Astrocyte (in vitro differentiated cells and primary cell): ENCODE measurements around the gene CSNK1D. TPM values are rescaled to one million over a fixed set of nuclear protein-coding genes. Genes with fewer than 3 reads are reported as not detected.

Experiments used
- DNase-seq: peaks from one replicate; pipeline ENCODE4 v3.0.0-alpha.2; 2010; ENCODE audit warnings: low read depth
- FAIRE-seq: peaks from 2 replicates; lab custom pipeline; 2011; peaks lifted over from hg19 to GRCh38; lab: Jason Lieb, UNC
- H2AFZ ChIP-seq: 2 replicates; pipeline ENCODE4 v1.6.0; 2012; ENCODE audit warnings: low read depth, low read length, inconsistent platforms
- H3K27ac ChIP-seq: 2 replicates; pipeline ENCODE4 v1.5.1; 2011; ENCODE audit warnings: low read depth, low read length, inconsistent platforms
- H3K27me3 ChIP-seq: 2 replicates; pipeline ENCODE4 v1.6.0; 2011; ENCODE audit warnings: low read length, inconsistent platforms; ENCODE audit not compliant: insufficient read depth
- H3K36me3 ChIP-seq: 2 replicates; pipeline ENCODE4 v1.5.1; 2011; ENCODE audit warnings: low read length, inconsistent platforms; ENCODE audit not compliant: insufficient read depth
- H3K4me1 ChIP-seq: 2 replicates; pipeline ENCODE4 v1.5.1; 2011; ENCODE audit warnings: low read length, inconsistent platforms; ENCODE audit not compliant: insufficient read depth
- H3K4me2 ChIP-seq: 2 replicates; pipeline ENCODE4 v1.6.0; 2012; ENCODE audit warnings: low read length, inconsistent platforms
- H3K4me3 ChIP-seq: 2 replicates; pipeline ENCODE4 v1.5.1; 2011; ENCODE audit warnings: low read depth, mild to moderate bottlenecking, low read length, inconsistent platforms; ENCODE audit not compliant: insufficient read depth
- H3K79me2 ChIP-seq: 2 replicates; pipeline ENCODE4 v1.6.0; 2012; ENCODE audit warnings: mild to moderate bottlenecking, low read length, inconsistent platforms; ENCODE audit not compliant: insufficient read depth
- H3K9ac ChIP-seq: 2 replicates; pipeline ENCODE4 v1.6.0; 2012; ENCODE audit warnings: mild to moderate bottlenecking, low read length, inconsistent platforms
- H3K9me3 ChIP-seq: 2 replicates; pipeline ENCODE4 v1.5.1; 2012; ENCODE audit warnings: low read depth, mild to moderate bottlenecking, low read length, inconsistent platforms; ENCODE audit not compliant: insufficient read depth
- H4K20me1 ChIP-seq: 2 replicates; pipeline ENCODE4 v1.6.0; 2012; ENCODE audit warnings: low read length, inconsistent platforms; ENCODE audit not compliant: insufficient read depth
- H3K27ac Mint-ChIP-seq: one replicate; pipeline ENCODE4 v1.8.0; 2021; ENCODE audit warnings: mild to moderate bottlenecking, mixed read lengths; ENCODE audit not compliant: unreplicated experiment
- H3K27me3 Mint-ChIP-seq: one replicate; pipeline ENCODE4 v1.8.0; 2021; ENCODE audit warnings: low read depth, mixed read lengths; ENCODE audit not compliant: unreplicated experiment
- H3K36me3 Mint-ChIP-seq: one replicate; pipeline ENCODE4 v1.8.0; 2021; ENCODE audit warnings: low read depth, mixed read lengths; ENCODE audit not compliant: unreplicated experiment
- H3K4me1 Mint-ChIP-seq: one replicate; pipeline ENCODE4 v1.8.0; 2021; ENCODE audit warnings: low read depth, mixed read lengths; ENCODE audit not compliant: unreplicated experiment
- H3K4me3 Mint-ChIP-seq: one replicate; pipeline ENCODE4 v1.8.0; 2021; ENCODE audit warnings: mild to moderate bottlenecking, moderate library complexity, mixed read lengths; ENCODE audit not compliant: unreplicated experiment
- H3K9me3 Mint-ChIP-seq: one replicate; pipeline ENCODE4 v1.8.0; 2021; ENCODE audit warnings: mild to moderate bottlenecking, mixed read lengths; ENCODE audit not compliant: unreplicated experiment
- EZH2 ChIP-seq: IDR thresholded peaks from 2 replicates; pipeline ENCODE4 v1.6.1; 2012; ENCODE audit warnings: mild to moderate bottlenecking, low read length, inconsistent platforms; ENCODE audit not compliant: insufficient read depth
- total RNA-seq: library from RNA; stranded (reverse); gene quantifications from 2 replicates; pipeline ENCODE4 v1.2.1, GENCODE V29; 2021
- TF ChIP-seq, protein P1 (sequence below): IDR thresholded peaks from 2 replicates; pipeline ENCODE4 v1.5.1; 2011; ENCODE audit warnings: low read depth, mild to moderate bottlenecking, inconsistent platforms, low read length, moderate library complexity; ENCODE audit not compliant: insufficient read depth

CSNK1D gene
- total RNA-seq, 1 donor from 2014 or later: 153 TPM

- H3K4me2 ChIP-seq: no peak overlapping the region
- peaks cover 55% of the 10 kb centered on the region for H3K4me1 ChIP-seq
- Mint-ChIP-seq H3K27ac (peak overlapping the region; percentile 87), H3K27me3 (no peaks in the 10 kb centered on the region), H3K4me3 (peak overlapping the region; percentile 51), H3K4me1 (peaks cover 24% of the 10 kb centered on the region), H3K9me3 (no peaks in the 10 kb centered on the region), H3K36me3 (peaks cover 22% of the 10 kb centered on the region)
- no peak overlapping the region for H3K4me3 ChIP-seq
- FAIRE-seq: no peak
- no peak overlapping the region for H3K27ac ChIP-seq
- H3K79me2 ChIP-seq: peaks cover 77% of the 10 kb centered on the region
- TF ChIP-seq EZH2: no peak
- TF ChIP-seq, protein P1, sequence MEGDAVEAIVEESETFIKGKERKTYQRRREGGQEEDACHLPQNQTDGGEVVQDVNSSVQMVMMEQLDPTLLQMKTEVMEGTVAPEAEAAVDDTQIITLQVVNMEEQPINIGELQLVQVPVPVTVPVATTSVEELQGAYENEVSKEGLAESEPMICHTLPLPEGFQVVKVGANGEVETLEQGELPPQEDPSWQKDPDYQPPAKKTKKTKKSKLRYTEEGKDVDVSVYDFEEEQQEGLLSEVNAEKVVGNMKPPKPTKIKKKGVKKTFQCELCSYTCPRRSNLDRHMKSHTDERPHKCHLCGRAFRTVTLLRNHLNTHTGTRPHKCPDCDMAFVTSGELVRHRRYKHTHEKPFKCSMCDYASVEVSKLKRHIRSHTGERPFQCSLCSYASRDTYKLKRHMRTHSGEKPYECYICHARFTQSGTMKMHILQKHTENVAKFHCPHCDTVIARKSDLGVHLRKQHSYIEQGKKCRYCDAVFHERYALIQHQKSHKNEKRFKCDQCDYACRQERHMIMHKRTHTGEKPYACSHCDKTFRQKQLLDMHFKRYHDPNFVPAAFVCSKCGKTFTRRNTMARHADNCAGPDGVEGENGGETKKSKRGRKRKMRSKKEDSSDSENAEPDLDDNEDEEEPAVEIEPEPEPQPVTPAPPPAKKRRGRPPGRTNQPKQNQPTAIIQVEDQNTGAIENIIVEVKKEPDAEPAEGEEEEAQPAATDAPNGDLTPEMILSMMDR: no peak
- H3K27me3 ChIP-seq: no peaks in the 10 kb centered on the region
- H3K9me3 ChIP-seq: no peaks in the 10 kb centered on the region
- H3K36me3 ChIP-seq: peaks cover 38% of the 10 kb centered on the region
- no peak overlapping the region for H2AFZ ChIP-seq
- no peak overlapping the region for H3K9ac ChIP-seq
- DNase-seq: no peak
- peaks cover 98% of the 10 kb centered on the region for H4K20me1 ChIP-seq
Measured at GRCh38 chr17:82243648-82244412, 29.7 kb downstream of the CSNK1D start.

- H3K27me3 ChIP-seq: no peaks in the 10 kb centered on the region
- H3K27ac Mint-ChIP-seq: peak overlapping the region; percentile 87
- no peak overlapping the region for H3K27ac ChIP-seq
- H3K4me1 Mint-ChIP-seq: peaks cover 28% of the 10 kb centered on the region
- no peak overlapping the region for H3K4me3 ChIP-seq
- peaks cover 98% of the 10 kb centered on the region for H4K20me1 ChIP-seq
- H3K4me3 Mint-ChIP-seq: no peak overlapping the region
- no peak for TF ChIP-seq EZH2
- TF ChIP-seq, protein P1: no peak
- FAIRE-seq (no peak), DNase-seq (peak; percentile 70)
- peaks cover 62% of the 10 kb centered on the region for H3K4me1 ChIP-seq
- peaks cover 21% of the 10 kb centered on the region for H3K36me3 Mint-ChIP-seq
- no peak overlapping the region for H2AFZ ChIP-seq
- no peaks in the 10 kb centered on the region for H3K27me3 Mint-ChIP-seq
- peaks cover 70% of the 10 kb centered on the region for H3K79me2 ChIP-seq
- no peak overlapping the region for H3K4me2 ChIP-seq
- H3K9me3 Mint-ChIP-seq: no peaks in the 10 kb centered on the region
- H3K9ac ChIP-seq: no peak overlapping the region
- H3K36me3 ChIP-seq: peaks cover 31% of the 10 kb centered on the region
- no peaks in the 10 kb centered on the region for H3K9me3 ChIP-seq
Measured at GRCh38 chr17:82242977-82243647, 30.4 kb downstream of the CSNK1D start.

GRCh38 chr17:82242698-82242976 is 30.9 kb downstream of the CSNK1D start:
- no peak for DNase-seq
- peak overlapping the region; percentile 75 for H3K27ac Mint-ChIP-seq
- H3K4me3 Mint-ChIP-seq: peak overlapping the region; percentile 62
- peak overlapping the region; percentile 21 for H3K27ac ChIP-seq
- H3K27me3 ChIP-seq: no peaks in the 10 kb centered on the region
- peaks cover 28% of the 10 kb centered on the region for H3K4me1 Mint-ChIP-seq
- H3K4me3 ChIP-seq: no peak overlapping the region
- H2AFZ ChIP-seq: no peak overlapping the region
- H3K9me3 Mint-ChIP-seq: no peaks in the 10 kb centered on the region
- H3K4me1 ChIP-seq: peaks cover 65% of the 10 kb centered on the region
- no peaks in the 10 kb centered on the region for H3K9me3 ChIP-seq
- H3K9ac ChIP-seq: no peak overlapping the region
- no peaks in the 10 kb centered on the region for H3K27me3 Mint-ChIP-seq
- H4K20me1 ChIP-seq: peaks cover 98% of the 10 kb centered on the region
- H3K4me2 ChIP-seq: peak overlapping the region; percentile 10
- H3K79me2 ChIP-seq: peaks cover 65% of the 10 kb centered on the region
- H3K36me3 Mint-ChIP-seq: peaks cover 18% of the 10 kb centered on the region
- no peak for TF ChIP-seq EZH2
- TF ChIP-seq, protein P1: no peak
- FAIRE-seq: no peak
- peaks cover 27% of the 10 kb centered on the region for H3K36me3 ChIP-seq
